ENCODE data around the gene MPP3. TPM values are rescaled to one million over a fixed set of nuclear protein-coding genes. Genes with fewer than 3 reads are reported as not detected.

The MPP3 gene
- total RNA-seq, 1 experiment from 2014 or later, result 24.5 TPM

GRCh38 chr17:43779145-43780125 is 53.5 kb downstream of the MPP3 start:
- H3K36me3 Mint-ChIP-seq (ENCODE audit: insufficient read depth, unreplicated experiment), result peaks cover 18% of the 10 kb centered on the region
- BruUV-seq (replicated peaks), result no TSS peak

GRCh38 chr17:43778337-43779144 is 54.4 kb downstream of the MPP3 start, which contains the start of gene DUSP3:
Gene DUSP3, minus strand, starts transcription at chr17:43778977. Its CDS starts 53 bp downstream, at chr17:43778924.
- Mint-ChIP-seq H3K36me3 (ENCODE audit: insufficient read depth, unreplicated experiment) (peaks cover 27% of the 10 kb centered on the region), H3K9me3 (ENCODE audit: unreplicated experiment) (no peaks in the 10 kb centered on the region), H3K4me1 (ENCODE audit: insufficient read depth, unreplicated experiment) (no peaks in the 10 kb centered on the region), H3K27me3 (ENCODE audit: insufficient read depth, unreplicated experiment) (no peaks in the 10 kb centered on the region), H3K4me3 (ENCODE audit: unreplicated experiment) (peak within 1 kb of the TSS; percentile 77), H3K27ac (ENCODE audit: low read depth, unreplicated experiment) (peak within 1 kb of the TSS; percentile 93)
- no peak for TF ChIP-seq CTCF (IDR thresholded peaks at IDR 0.05; ENCODE audit: unreplicated experiment)
- intact Hi-C loops (cut with micrococcal nuclease), result loop anchor here (1.0 kb wide), 1 partner anchor 68 kb away; no protein-coding TSS in a partner anchor
- peak; percentile 78 for DNase-seq (ENCODE audit: unreplicated experiment)
- POLR2A ChIA-PET, result interaction anchor here (0.8 to 3.0 kb wide), 11 partner anchors 9 to 463 kb away, joined by 3 to 8 read pairs (median 4); partner anchors contain the start of genes DHX8 and MPP3
- BruUV-seq (replicated peaks), result TSS peak; percentile 39
- CTCF ChIA-PET, result interaction anchor here (0.6 to 1.2 kb wide), 5 partner anchors 12 to 242 kb away, joined by 3 to 8 read pairs (median 3); no protein-coding TSS in a partner anchor

More at GRCh38 chr17:43779145-43780125, 53.5 kb downstream of the MPP3 start:
- no peaks in the 10 kb centered on the region for H3K4me1 Mint-ChIP-seq (ENCODE audit: insufficient read depth, unreplicated experiment)
- no peaks in the 10 kb centered on the region for H3K27me3 Mint-ChIP-seq (ENCODE audit: insufficient read depth, unreplicated experiment)
- H3K27ac Mint-ChIP-seq (ENCODE audit: low read depth, unreplicated experiment), result peak overlapping the region; percentile 93
- H3K4me3 Mint-ChIP-seq (ENCODE audit: unreplicated experiment), result peak overlapping the region; percentile 77
- DNase-seq (ENCODE audit: unreplicated experiment), result no peak
- TF ChIP-seq CTCF (IDR thresholded peaks at IDR 0.05; ENCODE audit: unreplicated experiment), result no peak
- ChIA-PET POLR2A (interaction anchor here (1.1 to 3.0 kb wide), 6 partner anchors 10 to 464 kb away, joined by 3 to 8 read pairs (median 6); partner anchors contain the start of genes DHX8 and MPP3), CTCF (interaction anchor here (0.6 to 1.3 kb wide), 5 partner anchors 13 to 243 kb away, joined by 3 to 4 read pairs (median 3); no protein-coding TSS in a partner anchor)
- H3K9me3 Mint-ChIP-seq (ENCODE audit: unreplicated experiment), result peaks cover under 1% of the 10 kb centered on the region
- intact Hi-C loops (cut with micrococcal nuclease), result loop anchor here (1.0 to 5.0 kb wide), 2 partner anchors 53 to 67 kb away; partner anchors contain the start of gene MPP3

GRCh38 chr17:43774304-43775250 is 58.4 kb downstream of the MPP3 start:
- no peak for DNase-seq (ENCODE audit: unreplicated experiment)
- H3K27me3 Mint-ChIP-seq (ENCODE audit: insufficient read depth, unreplicated experiment), result no peaks in the 10 kb centered on the region
- ChIA-PET POLR2A (no interaction called here), CTCF (interaction anchor here (0.7 to 4.4 kb wide), 7 partner anchors 8 to 138 kb away, joined by 3 to 31 read pairs (median 3); no protein-coding TSS in a partner anchor)
- BruUV-seq (replicated peaks), result no TSS peak
- TF ChIP-seq CTCF (IDR thresholded peaks at IDR 0.05; ENCODE audit: unreplicated experiment), result no peak
- H3K36me3 Mint-ChIP-seq (ENCODE audit: insufficient read depth, unreplicated experiment), result peaks cover 65% of the 10 kb centered on the region
- H3K9me3 Mint-ChIP-seq (ENCODE audit: unreplicated experiment), result no peaks in the 10 kb centered on the region
- H3K4me1 Mint-ChIP-seq (ENCODE audit: insufficient read depth, unreplicated experiment), result no peaks in the 10 kb centered on the region
- no peak overlapping the region for H3K27ac Mint-ChIP-seq (ENCODE audit: low read depth, unreplicated experiment)
- intact Hi-C loops (cut with micrococcal nuclease), result no loop called here
- no peak overlapping the region for H3K4me3 Mint-ChIP-seq (ENCODE audit: unreplicated experiment)

Measured in MCF 10A (cell line).